ACC112 (cell line): ENCODE data around the gene RAC3.
"Not testable (repeated sequence)": the region's sequence is repeated elsewhere in the genome, so short reads cannot be mapped to it uniquely, and the experiment has no call there.

Experiments used
- H2AFZ ChIP-seq: fragments of 200-600 bp; sonication (generic); one replicate; pipeline ENCODE4 v1.6.0; 2017; ENCODE audit warnings: antibody characterized with exemption, low read length; ENCODE audit not compliant: unreplicated experiment
- H3K27ac ChIP-seq: fragments of 200-600 bp; sonication (generic); 2 replicates; pipeline ENCODE4 v1.5.1; 2014; ENCODE audit warnings: low read depth, mild to moderate bottlenecking, antibody characterized with exemption, low read length, moderate library complexity
- H3K27me3 ChIP-seq: fragments of 200-600 bp; sonication (generic); 2 replicates; pipeline ENCODE4 v1.6.1; 2014; ENCODE audit warnings: mild to moderate bottlenecking, antibody characterized with exemption, low read length, moderate library complexity, mixed read lengths; ENCODE audit not compliant: insufficient read depth
- H3K36me3 ChIP-seq: fragments of 200-600 bp; sonication (generic); 2 replicates; pipeline ENCODE4 v1.6.1; 2016; ENCODE audit warnings: mild to moderate bottlenecking, antibody characterized with exemption, low read length, moderate library complexity, mixed read lengths; ENCODE audit not compliant: insufficient read depth
- H3K4me1 ChIP-seq: fragments of 200-600 bp; sonication (generic); one replicate; pipeline ENCODE4 v1.6.1; 2016; ENCODE audit warnings: low read length, mixed read lengths; ENCODE audit not compliant: insufficient read depth, unreplicated experiment, control insufficient read depth
- H3K4me3 ChIP-seq: fragments of 200-600 bp; sonication (generic); 2 replicates; pipeline ENCODE4 v1.5.1; 2014; ENCODE audit warnings: mild to moderate bottlenecking, low read depth, low read length
- H3K79me2 ChIP-seq: fragments of 200-600 bp; sonication (generic); one replicate; pipeline ENCODE4 v1.6.0; 2016; ENCODE audit warnings: low read length; ENCODE audit not compliant: control insufficient read depth, unreplicated experiment, insufficient read depth

Gene RAC3

DNA sequence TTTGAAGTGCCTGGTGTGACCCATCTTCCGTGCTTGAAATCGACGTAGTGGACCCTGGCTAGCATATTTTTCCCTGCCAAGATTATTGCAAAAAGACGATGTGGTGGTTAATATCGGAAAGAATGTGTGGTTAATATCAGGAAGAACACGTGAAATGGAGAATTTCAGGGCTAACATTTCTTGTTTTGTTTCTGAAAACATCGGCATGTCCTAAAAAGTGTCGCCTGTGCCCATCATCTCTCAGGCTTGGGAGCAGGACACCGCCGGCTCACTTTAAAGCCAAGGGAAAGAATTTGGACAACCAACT, 6.4 kb downstream of the RAC3 start:
- Histone ChIP-seq H3K79me2 (no peaks in the 10 kb centered on the region), H3K27ac (no peak overlapping the region), H3K4me1 (peaks cover 4% of the 10 kb centered on the region), H3K27me3 (no peaks in the 10 kb centered on the region), H2AFZ (peak overlapping the region; percentile 49), H3K4me3 (peak overlapping the region; percentile 80), H3K36me3 (no peaks in the 10 kb centered on the region)

DNA sequence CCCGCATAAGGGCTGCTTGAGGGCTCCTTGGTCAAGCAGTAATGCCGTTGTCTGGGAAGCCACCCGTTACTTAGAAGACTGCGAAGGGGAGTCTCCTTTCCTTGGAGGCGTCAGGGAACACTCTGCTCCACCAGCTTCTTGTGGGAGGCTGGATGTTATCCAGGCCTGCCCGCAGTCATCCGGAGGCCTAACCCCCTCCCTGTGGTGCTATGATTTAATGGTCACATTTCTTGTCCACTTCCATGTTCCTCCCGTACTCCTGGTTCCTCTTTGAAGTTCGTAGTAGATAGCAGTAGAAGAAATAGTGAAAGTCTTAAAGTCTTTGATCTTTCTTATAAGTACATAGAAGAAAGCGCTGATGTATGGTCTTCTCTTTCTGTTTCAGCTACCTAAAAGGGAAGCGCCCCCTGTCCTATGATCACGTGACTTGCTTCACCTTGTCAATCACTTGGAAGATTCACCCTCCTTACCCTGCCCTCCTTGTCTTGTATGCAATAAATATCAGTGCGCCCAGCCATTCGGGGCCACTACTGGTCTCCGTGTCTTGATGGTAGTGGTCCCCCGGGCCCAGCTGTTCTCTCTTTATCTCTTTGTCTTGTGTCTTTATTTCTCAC, 7.4 kb downstream of the RAC3 start:
- not testable (repeated sequence) for H3K27ac ChIP-seq, H3K36me3 ChIP-seq, H2AFZ ChIP-seq, H3K79me2 ChIP-seq, H3K4me3 ChIP-seq, H3K27me3 ChIP-seq, H3K4me1 ChIP-seq

GRCh38 chr17:82039695-82040299, 8.3 kb downstream of the RAC3 start:
- Histone ChIP-seq H3K27ac (no peak overlapping the region), H3K79me2 (no peaks in the 10 kb centered on the region), H3K36me3 (no peaks in the 10 kb centered on the region), H2AFZ (no peak overlapping the region), H3K4me1 (peaks cover 4% of the 10 kb centered on the region), H3K27me3 (no peaks in the 10 kb centered on the region), H3K4me3 (no peak overlapping the region)

DNA sequence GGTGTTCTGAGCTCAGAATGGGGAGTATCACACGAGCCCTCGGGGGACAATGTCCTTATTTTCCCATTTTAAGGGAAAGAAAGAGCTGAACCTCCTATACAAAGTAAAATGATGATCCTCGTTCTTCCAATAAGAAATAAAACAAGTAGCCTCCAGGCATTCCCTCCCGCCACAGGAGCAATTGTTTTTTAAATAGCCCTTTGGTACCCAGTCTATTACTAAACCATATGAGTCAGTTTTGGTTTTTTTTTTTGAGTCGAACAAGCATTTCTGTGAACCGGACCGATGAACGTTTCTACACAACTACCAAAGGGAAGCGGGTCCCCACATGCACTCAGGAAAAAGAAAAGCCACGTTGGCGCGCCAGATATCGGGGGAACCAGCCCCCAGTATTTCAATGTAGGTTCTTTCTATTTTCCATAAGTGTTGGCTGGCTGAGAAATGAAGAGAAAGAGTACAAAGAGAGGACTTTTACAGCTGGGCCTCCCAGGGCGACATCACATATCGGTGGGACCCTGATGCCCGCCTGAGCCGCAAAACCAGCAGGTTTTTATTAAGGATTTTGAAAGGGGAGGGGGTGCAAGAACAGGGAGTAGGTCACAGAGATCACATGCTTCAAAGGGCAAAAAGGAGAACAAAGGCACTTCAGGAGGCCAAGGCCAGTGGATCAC, 9.8 kb downstream of the RAC3 start:
- H3K36me3 ChIP-seq, result no peaks in the 10 kb centered on the region
- H2AFZ ChIP-seq, result no peak overlapping the region
- H3K27me3 ChIP-seq, result no peaks in the 10 kb centered on the region
- H3K4me1 ChIP-seq, result peaks cover 4% of the 10 kb centered on the region
- no peak overlapping the region for H3K4me3 ChIP-seq
- no peaks in the 10 kb centered on the region for H3K79me2 ChIP-seq
- no peak overlapping the region for H3K27ac ChIP-seq

DNA sequence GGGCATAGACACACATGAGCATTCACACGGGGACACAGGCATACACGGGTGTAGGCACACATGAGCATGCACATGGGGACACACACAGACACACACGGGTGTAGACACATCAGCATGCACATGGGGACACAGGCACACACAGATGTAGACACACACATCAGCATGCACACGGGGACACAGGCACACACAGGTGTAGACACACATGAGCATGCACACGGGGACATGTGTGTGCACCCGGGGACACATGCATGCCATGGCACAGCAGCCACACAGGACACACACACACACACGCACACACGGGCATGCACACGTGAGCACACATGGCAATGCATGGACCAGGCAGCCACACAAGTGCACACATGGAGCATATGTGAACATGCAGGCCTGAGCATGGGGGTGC, 11.2 kb downstream of the RAC3 start:
- Histone ChIP-seq H3K27ac (no peak overlapping the region), H3K4me1 (no peaks in the 10 kb centered on the region), H3K4me3 (no peak overlapping the region), H3K79me2 (no peaks in the 10 kb centered on the region), H2AFZ (no peak overlapping the region), H3K36me3 (no peaks in the 10 kb centered on the region), H3K27me3 (no peaks in the 10 kb centered on the region)

- Histone ChIP-seq H3K4me1 (no peaks in the 10 kb centered on the region), H2AFZ (no peak overlapping the region), H3K79me2 (no peaks in the 10 kb centered on the region), H3K27me3 (no peaks in the 10 kb centered on the region), H3K36me3 (no peaks in the 10 kb centered on the region), H3K27ac (no peak overlapping the region), H3K4me3 (no peak overlapping the region)
Measured at GRCh38 chr17:82043507-82043906, 12.0 kb downstream of the RAC3 start.

DNA sequence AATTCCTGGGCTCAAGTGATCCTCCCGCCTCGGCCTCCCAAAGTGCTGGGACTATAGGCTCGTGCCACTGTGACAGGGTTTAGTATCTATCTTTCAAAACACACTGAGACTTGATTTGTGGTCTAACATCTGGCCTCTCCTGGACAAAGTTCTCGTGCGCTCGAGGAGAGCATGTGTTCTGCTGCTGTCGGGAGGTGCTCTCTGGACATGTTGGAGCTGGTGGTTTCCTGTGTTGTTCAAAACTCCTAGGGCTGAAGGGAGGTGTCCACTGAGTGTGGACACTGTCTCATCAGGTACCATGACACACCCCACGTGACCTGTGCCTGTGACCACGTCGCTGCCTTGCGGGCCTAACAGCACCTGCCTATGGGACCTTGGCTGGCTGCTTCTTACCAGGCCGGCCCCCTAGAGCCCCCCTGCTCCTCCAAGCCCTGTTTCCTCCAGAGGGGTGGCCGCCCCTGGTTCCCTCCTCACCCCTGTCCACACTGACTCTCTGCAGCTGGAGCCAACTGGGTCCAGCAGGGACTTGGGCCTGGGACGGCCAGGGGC, 14.5 kb downstream of the RAC3 start:
- no peaks in the 10 kb centered on the region for H3K36me3 ChIP-seq
- H3K4me3 ChIP-seq, result no peak overlapping the region
- no peak overlapping the region for H3K27ac ChIP-seq
- no peaks in the 10 kb centered on the region for H3K79me2 ChIP-seq
- H2AFZ ChIP-seq, result no peak overlapping the region
- no peaks in the 10 kb centered on the region for H3K4me1 ChIP-seq
- H3K27me3 ChIP-seq, result no peaks in the 10 kb centered on the region

- H3K79me2 ChIP-seq, result peaks cover under 1% of the 10 kb centered on the region
- H3K4me1 ChIP-seq, result no peaks in the 10 kb centered on the region
- no peak overlapping the region for H3K27ac ChIP-seq
- H3K36me3 ChIP-seq, result no peaks in the 10 kb centered on the region
- H2AFZ ChIP-seq, result no peak overlapping the region
- H3K4me3 ChIP-seq, result no peak overlapping the region
- no peaks in the 10 kb centered on the region for H3K27me3 ChIP-seq
Measured at GRCh38 chr17:82046903-82047302, 15.4 kb downstream of the RAC3 start.

- H3K79me2 ChIP-seq, result peaks cover 6% of the 10 kb centered on the region
- no peak overlapping the region for H3K4me3 ChIP-seq
- no peak overlapping the region for H2AFZ ChIP-seq
- H3K36me3 ChIP-seq, result no peaks in the 10 kb centered on the region
- H3K27me3 ChIP-seq, result no peaks in the 10 kb centered on the region
- no peaks in the 10 kb centered on the region for H3K4me1 ChIP-seq
- H3K27ac ChIP-seq, result no peak overlapping the region
Measured at GRCh38 chr17:82047379-82047778, 15.9 kb downstream of the RAC3 start.

GRCh38 chr17:82047914-82048570, 16.6 kb downstream of the RAC3 start:
- H3K4me1 ChIP-seq, result peaks cover 3% of the 10 kb centered on the region
- H3K4me3 ChIP-seq, result no peak overlapping the region
- no peak overlapping the region for H2AFZ ChIP-seq
- no peaks in the 10 kb centered on the region for H3K36me3 ChIP-seq
- no peaks in the 10 kb centered on the region for H3K27me3 ChIP-seq
- no peak overlapping the region for H3K27ac ChIP-seq
- peaks cover 12% of the 10 kb centered on the region for H3K79me2 ChIP-seq
